Stimulated activated CD8-positive, alpha-beta memory T cell treated with anti-CD3 and anti-CD28 coated beads, Interleukin-4, amount 100 ng/mL, for 4 hours (primary cell): Measurements from ENCODE around the gene ADK.

Experiments used
- DNase-seq, 2 donors: peaks; one replicate each; pipeline ENCODE4 v3.0.0-alpha.2; 2020; ENCODE audit warnings: low read depth in 2 of 2, low spot score in 1 of 2

Gene ADK

GRCh38 chr10:74708246-74708645, 557.2 kb downstream of the ADK start:
- no peak for DNase-seq

DNA sequence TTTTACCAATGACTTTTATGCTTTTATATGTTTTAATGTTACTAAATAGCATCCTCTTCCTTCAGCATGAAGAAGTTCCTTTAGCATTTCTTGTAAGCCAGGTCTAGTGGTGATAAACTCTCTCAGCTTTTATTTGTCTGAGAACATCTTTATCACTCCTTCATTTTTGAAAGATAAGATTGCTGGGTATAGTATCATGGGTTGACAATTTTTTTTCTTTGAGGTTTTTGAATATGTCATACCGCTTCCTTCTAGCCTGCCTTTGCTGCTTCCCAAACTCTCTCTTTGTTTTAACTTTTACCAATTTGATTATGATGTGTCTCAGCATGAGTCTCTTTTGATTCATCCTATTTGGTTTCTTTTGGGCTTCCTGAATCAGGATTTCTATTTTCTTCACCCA, 567.2 kb downstream of the ADK start:
- no peak for DNase-seq

DNA sequence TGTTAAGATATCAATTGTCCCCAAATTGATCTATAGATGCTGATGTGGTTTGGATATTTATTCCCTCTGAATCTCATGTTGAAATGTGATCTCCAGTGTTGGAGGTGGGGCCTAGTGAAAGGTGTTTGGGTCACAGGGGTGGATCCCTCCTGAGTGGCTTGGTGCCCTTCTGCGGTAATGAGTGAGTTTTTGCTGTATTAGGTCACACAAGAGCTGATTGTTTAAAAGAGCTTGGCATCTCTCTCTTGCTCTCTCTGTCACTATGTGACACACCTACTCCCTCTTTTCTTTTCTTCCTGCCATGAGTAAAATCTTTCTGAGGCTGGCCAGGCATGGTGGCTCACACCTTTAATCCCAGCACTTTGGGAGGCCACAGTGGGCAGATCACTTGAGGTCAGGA, 577.2 kb downstream of the ADK start:
- DNase-seq: no peak

DNA sequence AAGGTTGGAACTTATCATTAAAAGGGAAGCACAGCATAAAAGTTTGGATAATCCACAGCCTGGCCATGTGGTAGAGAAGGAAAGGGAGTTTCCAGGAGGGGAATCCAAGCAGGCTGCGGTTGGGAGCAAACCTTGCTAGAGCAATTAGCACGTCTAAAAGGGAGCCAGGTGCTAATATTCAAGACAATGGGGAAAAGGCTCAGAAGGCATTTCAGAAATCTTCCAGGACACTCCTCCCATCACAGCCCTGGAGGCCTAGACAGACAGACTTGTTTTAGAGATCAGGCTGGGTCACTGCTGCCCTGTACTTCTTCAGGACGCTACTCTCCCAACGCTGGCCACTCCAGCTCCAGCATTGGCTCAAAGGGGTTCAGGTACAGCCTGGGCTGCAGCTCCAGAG, 579.2 kb downstream of the ADK start:
- no peak for DNase-seq

DNA sequence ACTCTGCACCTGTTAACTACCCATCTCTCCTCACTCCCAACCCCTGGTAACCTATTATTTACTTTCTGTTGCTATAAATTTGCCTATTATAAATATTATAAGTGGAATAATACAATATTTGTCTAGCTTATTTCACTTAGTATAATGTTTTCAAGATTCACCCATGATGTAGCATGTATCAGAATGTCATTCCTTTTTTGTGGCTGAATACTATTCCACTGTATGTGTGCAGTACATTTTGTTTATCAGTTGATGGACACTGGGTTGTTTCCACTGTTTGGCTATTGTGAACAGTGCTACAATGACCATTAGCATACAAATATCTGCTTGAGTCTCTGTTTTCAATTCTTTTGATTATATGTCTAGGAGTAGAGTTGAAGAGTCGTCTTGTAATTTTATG, 582.6 kb downstream of the ADK start:
- no peak for DNase-seq

DNA sequence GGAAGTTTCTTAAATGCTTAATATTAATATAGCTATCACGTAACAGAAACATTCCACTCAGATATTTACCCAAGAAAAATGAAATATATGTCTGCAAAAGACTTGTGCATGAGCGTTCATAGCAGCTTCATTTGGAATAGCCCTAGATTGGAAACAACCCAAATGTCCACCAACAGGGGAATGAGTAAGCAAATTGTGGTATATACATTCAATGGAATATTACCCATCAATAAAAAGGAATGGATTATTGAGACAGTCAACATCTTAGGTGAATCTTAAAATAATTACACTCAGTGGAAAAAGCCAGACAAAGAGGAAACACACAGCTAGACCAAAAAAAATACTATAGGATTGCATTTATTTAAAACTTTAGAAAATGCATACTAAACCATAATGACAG, 585.0 kb downstream of the ADK start:
- DNase-seq: no peak

DNA sequence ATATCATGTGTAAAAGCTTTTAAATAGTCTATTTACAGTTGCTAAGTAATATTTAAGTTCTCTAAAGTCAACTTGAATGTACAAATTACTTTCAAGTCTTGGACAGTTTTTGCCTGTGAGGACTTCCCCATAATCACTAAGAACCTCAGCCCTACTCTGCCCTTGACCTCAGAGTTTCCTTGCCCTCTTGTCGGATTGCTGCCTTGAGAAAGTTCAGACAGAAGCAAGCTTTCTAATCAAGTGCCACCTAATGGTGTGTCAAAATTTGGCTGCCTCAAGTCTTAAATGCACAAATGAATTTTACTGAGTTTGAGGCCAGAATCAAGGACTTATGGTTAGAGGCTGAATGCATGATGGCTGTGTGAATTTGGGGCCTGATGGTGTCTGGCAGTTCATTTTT, 587.0 kb downstream of the ADK start:
- DNase-seq: no peak

GRCh38 chr10:74738542-74738941, 587.5 kb downstream of the ADK start:
- no peak for DNase-seq

GRCh38 chr10:74738985-74739567, 588.1 kb downstream of the ADK start:
- DNase-seq: no peak

DNA sequence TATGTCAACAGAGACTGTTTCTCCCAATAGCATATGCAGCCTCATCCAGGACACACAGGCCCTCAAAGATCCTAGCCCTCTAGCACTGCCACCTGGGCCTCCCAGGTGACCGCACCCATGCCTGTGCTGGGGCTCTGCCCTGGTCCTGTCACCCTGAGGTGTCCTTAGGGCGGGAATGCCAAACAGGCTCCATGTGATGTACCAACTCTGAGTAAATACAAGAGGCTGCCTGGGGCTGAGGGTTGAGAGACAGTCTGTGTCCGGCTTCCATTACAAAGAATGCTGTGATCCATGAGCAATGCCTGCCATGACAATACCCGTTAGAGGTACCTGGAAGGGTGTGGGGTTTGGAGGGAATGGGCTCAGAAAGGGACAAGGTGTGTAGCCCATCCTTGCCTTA, 592.4 kb downstream of the ADK start:
- DNase-seq: no peak

DNA sequence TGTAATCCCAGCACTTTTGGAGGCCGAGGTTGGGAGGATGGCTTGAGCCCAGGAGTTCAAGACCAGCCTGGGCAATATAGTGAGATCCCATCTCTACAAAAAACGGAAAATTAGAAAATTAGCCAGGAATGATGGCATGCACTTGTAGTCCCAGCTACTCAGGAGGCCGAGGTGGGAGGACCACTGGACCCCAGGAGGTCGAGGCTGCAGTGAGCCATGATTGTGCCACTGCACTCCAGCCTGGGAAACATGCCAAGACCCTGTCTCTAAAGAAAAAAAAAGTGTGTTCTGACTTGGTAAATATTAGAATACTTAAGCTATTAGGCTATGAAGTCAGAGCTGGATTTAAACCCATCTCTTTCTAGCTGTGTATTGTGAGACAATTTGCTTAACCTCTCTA, 594.4 kb downstream of the ADK start:
- no peak for DNase-seq

DNA sequence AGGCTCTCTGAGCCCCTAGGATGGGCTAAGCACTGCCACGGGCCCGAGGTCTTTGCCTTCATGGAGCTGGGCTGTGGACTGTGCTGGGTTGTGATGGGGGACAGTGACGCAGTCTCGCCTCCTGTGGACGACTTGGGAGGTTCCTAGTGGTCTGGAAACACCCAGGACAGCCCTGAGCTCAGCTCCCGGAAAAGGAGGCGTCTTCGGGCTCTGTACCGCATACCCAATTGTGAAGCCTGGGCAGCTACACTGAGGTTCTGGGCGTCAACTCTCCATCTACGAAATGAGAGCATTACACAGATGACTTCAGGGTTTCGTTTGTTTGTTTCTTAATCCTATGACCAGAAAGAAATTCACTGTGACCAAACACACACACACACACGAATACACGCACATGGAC, 595.8 kb downstream of the ADK start:
- DNase-seq: no peak

DNA sequence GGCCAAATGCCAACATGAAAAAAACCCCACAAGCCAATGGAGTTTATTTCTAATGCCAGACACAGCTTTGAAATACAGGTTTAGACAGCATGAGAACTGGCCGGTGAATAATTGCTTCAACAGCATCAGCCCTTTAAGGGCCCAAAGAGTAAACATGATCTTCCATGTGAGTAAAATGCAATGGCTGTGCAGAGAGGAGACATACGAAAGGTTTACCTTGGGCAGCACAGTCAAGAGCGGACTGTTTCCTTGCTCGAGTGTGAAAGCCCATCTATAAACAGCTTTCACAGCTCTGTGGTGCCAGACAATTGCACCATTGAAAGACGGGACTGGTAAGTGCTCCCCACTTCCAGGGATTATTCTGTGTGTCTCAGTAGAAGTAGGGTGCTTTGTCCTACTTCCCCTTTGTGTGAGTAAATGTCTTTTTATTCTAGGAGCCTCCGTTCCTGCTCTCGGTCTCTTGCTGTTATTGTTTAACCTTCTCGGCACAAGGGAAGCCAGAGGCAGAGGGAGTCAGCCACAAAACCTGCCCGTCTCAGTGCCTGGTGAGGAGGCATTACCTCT, 597.5 kb downstream of the ADK start:
- no peak for DNase-seq

DNA sequence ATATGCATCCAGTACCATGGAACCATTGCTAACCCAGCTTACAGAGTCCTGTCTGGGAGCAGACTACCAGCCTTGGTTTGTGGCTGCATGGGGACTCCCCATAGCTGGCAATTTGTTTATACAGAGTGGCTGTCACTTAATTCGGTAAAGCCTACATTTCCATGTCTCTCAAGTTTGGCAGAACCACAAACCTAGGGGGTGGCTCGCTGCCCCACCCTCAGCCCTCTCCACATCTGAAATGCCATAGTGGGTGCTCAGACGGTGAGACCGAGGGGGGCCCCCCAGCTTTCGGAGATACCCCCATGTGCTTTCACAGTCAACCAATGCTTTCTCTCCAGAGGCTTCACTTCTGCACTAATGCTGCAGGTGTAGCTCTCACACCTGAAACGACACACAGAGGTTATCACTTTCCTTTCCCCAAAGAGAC, 599.8 kb downstream of the ADK start:
- no peak for DNase-seq

GRCh38 chr10:74752371-74753040, 601.5 kb downstream of the ADK start:
- DNase-seq: no peak

DNA sequence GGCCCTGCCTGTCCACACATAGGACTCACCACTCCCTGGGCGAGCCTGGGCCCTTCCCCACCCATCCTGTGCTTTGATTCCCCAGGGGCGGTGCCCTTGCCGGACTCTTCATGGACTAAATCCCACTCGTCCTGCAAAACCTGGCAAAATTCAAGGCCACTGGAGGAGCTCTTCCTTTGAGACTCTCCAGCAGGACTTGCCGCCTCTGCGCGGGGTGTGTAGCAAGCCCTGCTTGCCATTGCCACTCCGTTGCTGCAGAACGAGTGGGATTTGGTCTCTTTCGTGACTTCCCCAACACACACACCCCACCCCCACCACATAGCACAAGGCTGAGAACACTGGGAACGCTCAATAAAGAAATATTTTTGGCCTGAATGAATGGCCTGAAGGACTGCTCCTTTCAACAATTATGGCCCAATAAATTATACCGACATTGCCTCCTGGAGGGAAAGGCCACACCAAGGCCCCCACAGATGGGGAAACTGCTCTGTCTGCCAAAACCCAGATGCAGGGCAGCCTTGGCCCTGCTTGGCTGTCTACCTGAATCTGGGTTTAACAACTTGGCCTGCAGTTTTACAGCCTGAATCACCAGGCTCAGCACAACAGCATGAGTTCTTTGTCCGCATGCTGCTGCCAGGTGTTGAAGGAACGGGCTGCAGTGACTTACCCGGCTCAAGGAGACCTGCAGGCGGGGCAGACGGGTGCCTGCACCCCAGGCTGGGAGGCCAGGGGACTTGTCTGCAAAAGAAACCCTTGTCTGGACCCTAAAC, 602.6 kb downstream of the ADK start:
- no peak for DNase-seq

DNA sequence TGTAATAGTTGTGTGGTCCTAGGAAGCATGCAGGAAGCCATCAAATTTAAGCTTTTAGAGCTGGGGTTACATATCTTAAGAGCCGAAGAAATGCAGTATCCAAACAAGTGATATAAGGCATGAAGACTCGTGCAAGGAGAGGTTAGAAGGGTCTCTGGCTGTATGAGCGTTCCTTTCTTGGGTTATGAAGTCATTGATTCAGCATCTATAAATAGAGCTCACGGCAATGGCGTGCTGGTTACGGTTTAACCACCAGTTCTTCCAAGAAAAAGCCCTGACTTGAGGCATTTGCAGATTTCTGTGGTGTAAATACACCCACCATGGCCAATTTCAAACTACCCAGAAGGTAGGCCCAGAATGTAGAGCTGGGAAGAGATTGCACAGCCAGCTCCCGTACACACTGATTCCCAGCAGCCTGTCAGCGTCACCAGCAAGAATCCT, 603.4 kb downstream of the ADK start:
- DNase-seq: no peak

DNA sequence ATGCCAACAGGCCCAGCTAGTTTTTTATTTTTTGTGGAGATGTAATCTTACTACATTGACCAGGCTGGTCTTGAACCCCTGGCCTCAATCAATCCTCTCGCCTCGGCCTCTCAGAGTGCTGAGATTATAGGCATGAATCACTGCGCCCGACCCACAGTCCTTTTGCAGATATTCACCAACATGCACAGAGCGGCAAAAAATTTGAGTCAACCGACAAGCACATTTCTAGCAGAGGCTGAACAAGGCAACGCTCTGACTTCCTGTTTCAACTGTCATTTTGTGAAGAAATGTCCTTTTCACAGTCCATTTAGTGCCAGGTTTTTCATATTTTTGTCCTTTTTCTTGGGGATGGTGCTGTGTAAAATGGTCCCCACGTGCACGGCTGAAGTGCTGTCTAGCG, 604.3 kb downstream of the ADK start:
- DNase-seq: no peak
